ENCODE results near the gene PPAT.

PPAT gene

DNA sequence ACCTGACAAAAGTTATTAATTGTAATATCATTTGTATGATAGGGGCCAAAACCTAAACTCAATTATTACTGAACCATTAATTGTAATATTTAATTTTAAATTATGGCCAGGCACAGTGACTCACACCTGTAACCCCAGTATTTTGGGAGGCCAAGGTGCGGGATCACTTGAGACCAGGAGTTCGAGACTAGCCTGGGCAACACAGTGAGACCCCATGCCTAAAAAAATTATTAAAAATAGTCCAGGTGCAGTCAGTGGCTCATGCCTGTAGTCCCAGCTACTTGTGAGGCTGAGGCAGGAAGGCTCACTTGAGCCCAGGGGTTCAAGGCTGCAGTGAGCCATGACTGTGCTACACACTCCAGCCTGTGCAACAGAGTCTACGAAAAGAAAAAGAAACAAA lies 18.0 kb downstream of the PPAT start:
- Histone ChIP-seq H3K36me3 (ENCODE audit: control insufficient read depth in 1 of 2, insufficient read depth in 2 of 2, low read length in 2 of 2) (no peaks in the 10 kb centered on the region), H3K9me3 (ENCODE audit: control insufficient read depth in 1 of 2, low read length in 2 of 2) (no peaks in the 10 kb centered on the region), H3K27me3 (ENCODE audit: control insufficient read depth in 1 of 2, insufficient read depth in 2 of 2, low read length in 2 of 2) (no peaks in the 10 kb centered on the region), H3K9ac (ENCODE audit: low read depth in 1 of 2, low read length in 2 of 2) (no peak overlapping the region), H3K27ac (ENCODE audit: low read depth, low read length) (no peak overlapping the region), H3K4me1 (ENCODE audit: control insufficient read depth in 1 of 2, insufficient read depth in 2 of 2, low read length in 2 of 2) (no peaks in the 10 kb centered on the region), H3K4me3 (ENCODE audit: low read depth in 1 of 2, low read length in 2 of 2) (no peak overlapping the region)

GRCh38 chr4:56416349-56416748 lies 19.1 kb downstream of the PPAT start:
- H3K27me3 ChIP-seq (ENCODE audit: control insufficient read depth in 1 of 2, insufficient read depth in 2 of 2, low read length in 2 of 2), result no peaks in the 10 kb centered on the region
- no peak overlapping the region for H3K27ac ChIP-seq (ENCODE audit: low read depth, low read length)
- no peak overlapping the region for H3K9ac ChIP-seq (ENCODE audit: low read depth in 1 of 2, low read length in 2 of 2)
- no peaks in the 10 kb centered on the region for H3K36me3 ChIP-seq (ENCODE audit: control insufficient read depth in 1 of 2, insufficient read depth in 2 of 2, low read length in 2 of 2)
- H3K9me3 ChIP-seq (ENCODE audit: control insufficient read depth in 1 of 2, low read length in 2 of 2), result no peaks in the 10 kb centered on the region
- H3K4me3 ChIP-seq (ENCODE audit: low read depth in 1 of 2, low read length in 2 of 2), result no peak overlapping the region
- no peaks in the 10 kb centered on the region for H3K4me1 ChIP-seq (ENCODE audit: control insufficient read depth in 1 of 2, insufficient read depth in 2 of 2, low read length in 2 of 2)

GRCh38 chr4:56414135-56414670 lies 21.2 kb downstream of the PPAT start:
- H3K27ac ChIP-seq (ENCODE audit: low read depth, low read length), result no peak overlapping the region
- no peaks in the 10 kb centered on the region for H3K27me3 ChIP-seq (ENCODE audit: control insufficient read depth in 1 of 2, insufficient read depth in 2 of 2, low read length in 2 of 2)
- peaks cover 0 to 3% of the 10 kb centered on the region in 2 donors for H3K4me1 ChIP-seq (ENCODE audit: control insufficient read depth in 1 of 2, insufficient read depth in 2 of 2, low read length in 2 of 2)
- H3K36me3 ChIP-seq (ENCODE audit: control insufficient read depth in 1 of 2, insufficient read depth in 2 of 2, low read length in 2 of 2), result no peaks in the 10 kb centered on the region
- H3K9ac ChIP-seq (ENCODE audit: low read depth in 1 of 2, low read length in 2 of 2), result peak overlapping the region in 1 of 2 donors; percentile 22
- H3K4me3 ChIP-seq (ENCODE audit: low read depth in 1 of 2, low read length in 2 of 2), result peak overlapping the region; percentile 28 to 30
- no peaks in the 10 kb centered on the region for H3K9me3 ChIP-seq (ENCODE audit: control insufficient read depth in 1 of 2, low read length in 2 of 2)

DNA sequence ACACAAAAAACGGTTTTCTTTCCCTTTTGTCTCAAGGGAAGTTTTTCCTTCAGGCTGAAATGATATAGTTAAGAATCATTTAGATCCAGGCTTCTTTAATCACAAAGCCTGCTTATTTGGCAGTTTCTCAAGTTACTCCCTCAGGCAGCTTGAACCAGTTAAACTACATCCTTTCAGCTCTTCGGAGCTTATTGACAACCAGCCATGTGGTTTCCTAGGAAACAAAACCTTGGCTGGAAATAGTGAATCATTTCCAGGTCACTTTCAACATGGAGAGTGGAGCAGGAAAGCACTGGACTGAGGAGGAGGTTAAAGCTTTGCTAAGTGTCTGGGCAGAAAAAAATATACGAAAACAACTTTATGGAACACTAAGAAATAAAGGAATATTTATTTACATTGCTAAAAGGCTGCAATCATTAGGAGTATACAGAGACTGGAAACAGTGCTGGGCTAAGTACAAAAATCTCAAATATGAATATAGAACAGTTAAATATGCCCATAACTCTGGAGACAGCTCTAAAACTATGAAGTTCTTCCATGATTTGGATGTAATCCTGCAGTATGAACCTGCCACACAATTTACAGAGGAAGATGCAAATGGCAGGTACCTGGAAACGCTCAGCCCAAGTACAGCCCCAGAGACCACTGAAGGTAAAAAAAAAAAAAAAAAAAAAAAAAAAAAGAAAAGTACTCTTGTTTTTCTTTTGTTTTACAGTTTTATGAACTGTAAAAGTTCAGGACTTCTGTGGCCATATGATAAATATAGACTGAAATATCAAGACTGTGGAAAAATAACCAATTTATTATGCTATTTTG lies 25.0 kb downstream of the PPAT start:
- Histone ChIP-seq H3K36me3 (ENCODE audit: control insufficient read depth in 1 of 2, insufficient read depth in 2 of 2, low read length in 2 of 2) (peaks cover 0 to 3% of the 10 kb centered on the region in 2 donors), H3K9ac (ENCODE audit: low read depth in 1 of 2, low read length in 2 of 2) (peak overlapping the region in 1 of 2 donors; percentile 11), H3K4me1 (ENCODE audit: control insufficient read depth in 1 of 2, insufficient read depth in 2 of 2, low read length in 2 of 2) (peaks cover 0 to 3% of the 10 kb centered on the region in 2 donors), H3K27me3 (ENCODE audit: control insufficient read depth in 1 of 2, insufficient read depth in 2 of 2, low read length in 2 of 2) (no peaks in the 10 kb centered on the region), H3K4me3 (ENCODE audit: low read depth in 1 of 2, low read length in 2 of 2) (no peak overlapping the region), H3K27ac (ENCODE audit: low read depth, low read length) (no peak overlapping the region), H3K9me3 (ENCODE audit: control insufficient read depth in 1 of 2, low read length in 2 of 2) (no peaks in the 10 kb centered on the region)

DNA sequence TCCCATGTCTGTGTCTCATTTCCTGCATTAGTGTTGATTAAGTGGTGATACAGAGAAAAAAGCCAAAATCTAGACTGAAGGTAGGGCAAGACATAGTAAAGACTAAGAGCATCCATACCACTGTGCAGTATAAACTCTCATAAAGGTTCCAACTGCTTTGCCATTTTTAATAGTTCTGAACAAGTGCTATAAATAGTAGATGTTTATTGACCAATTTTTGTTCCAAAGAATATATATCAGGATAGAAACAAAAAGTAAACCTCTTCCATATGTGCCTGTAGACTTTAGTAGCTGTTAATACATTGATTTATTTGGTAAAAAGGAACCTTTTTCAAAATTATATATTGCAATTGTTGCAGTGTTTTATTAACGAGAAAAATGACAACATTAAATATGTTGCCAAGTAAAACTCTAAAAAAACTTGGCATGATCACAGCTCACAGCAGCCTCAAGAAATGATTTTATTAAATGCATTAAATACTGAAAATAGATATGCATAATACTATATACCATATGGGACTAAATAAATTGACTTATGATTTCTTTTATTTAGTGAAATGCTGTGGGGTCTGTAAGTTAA lies 25.8 kb downstream of the PPAT start:
- H3K27ac ChIP-seq (ENCODE audit: low read depth, low read length), result no peak overlapping the region
- peaks cover 0 to 5% of the 10 kb centered on the region in 2 donors for H3K36me3 ChIP-seq (ENCODE audit: control insufficient read depth in 1 of 2, insufficient read depth in 2 of 2, low read length in 2 of 2)
- no peak overlapping the region for H3K4me3 ChIP-seq (ENCODE audit: low read depth in 1 of 2, low read length in 2 of 2)
- peaks cover 0 to 3% of the 10 kb centered on the region in 2 donors for H3K4me1 ChIP-seq (ENCODE audit: control insufficient read depth in 1 of 2, insufficient read depth in 2 of 2, low read length in 2 of 2)
- H3K27me3 ChIP-seq (ENCODE audit: control insufficient read depth in 1 of 2, insufficient read depth in 2 of 2, low read length in 2 of 2), result no peaks in the 10 kb centered on the region
- H3K9me3 ChIP-seq (ENCODE audit: control insufficient read depth in 1 of 2, low read length in 2 of 2), result no peaks in the 10 kb centered on the region
- peak overlapping the region in 1 of 2 donors; percentile 11 for H3K9ac ChIP-seq (ENCODE audit: low read depth in 1 of 2, low read length in 2 of 2)

DNA sequence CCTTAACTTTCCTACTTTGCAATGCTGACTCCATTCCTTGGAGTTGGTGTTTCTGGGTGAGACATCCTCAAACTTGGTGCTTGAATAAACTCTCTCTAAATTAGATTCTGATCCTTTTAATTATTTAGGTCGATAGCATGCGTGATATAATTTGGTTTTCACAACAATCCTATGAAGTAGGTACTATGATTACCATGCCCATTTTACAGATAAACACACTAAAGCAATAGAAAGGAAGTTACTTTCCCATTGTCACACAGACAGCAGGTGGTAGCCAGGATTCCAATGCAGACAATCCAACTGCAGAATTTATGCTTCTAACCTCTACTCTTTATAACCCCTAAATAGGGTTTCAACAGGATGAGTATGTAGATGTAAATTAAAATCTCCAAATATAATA lies 26.4 kb downstream of the PPAT start:
- H3K27ac ChIP-seq (ENCODE audit: low read depth, low read length), result no peak overlapping the region
- no peak overlapping the region for H3K4me3 ChIP-seq (ENCODE audit: low read depth in 1 of 2, low read length in 2 of 2)
- H3K9ac ChIP-seq (ENCODE audit: low read depth in 1 of 2, low read length in 2 of 2), result no peak overlapping the region

DNA sequence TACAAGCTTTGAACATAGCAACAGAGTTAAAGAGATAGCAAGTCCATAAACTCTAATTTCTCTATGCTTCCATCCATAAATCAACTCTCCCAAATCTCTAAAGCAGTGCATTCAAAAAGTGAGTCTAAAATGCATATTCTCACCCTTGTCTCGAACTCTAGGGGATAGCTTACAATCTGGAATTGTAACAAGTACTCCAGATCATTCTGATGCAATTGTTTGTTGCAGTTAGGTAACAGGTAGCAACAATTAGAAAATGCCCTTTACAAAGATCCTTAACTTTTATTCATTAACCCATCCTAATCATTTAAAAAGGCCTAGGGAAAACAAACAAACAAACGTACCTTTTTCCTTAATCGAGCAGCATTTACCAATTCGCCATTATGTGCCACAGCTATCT lies 29.3 kb downstream of the PPAT start:
- Histone ChIP-seq H3K27me3 (ENCODE audit: control insufficient read depth in 1 of 2, insufficient read depth in 2 of 2, low read length in 2 of 2) (no peaks in the 10 kb centered on the region), H3K9me3 (ENCODE audit: control insufficient read depth in 1 of 2, low read length in 2 of 2) (no peaks in the 10 kb centered on the region), H3K36me3 (ENCODE audit: control insufficient read depth in 1 of 2, insufficient read depth in 2 of 2, low read length in 2 of 2) (peaks cover 0 to 9% of the 10 kb centered on the region in 2 donors), H3K27ac (ENCODE audit: low read depth, low read length) (no peak overlapping the region), H3K4me1 (ENCODE audit: control insufficient read depth in 1 of 2, insufficient read depth in 2 of 2, low read length in 2 of 2) (peaks cover 0 to 3% of the 10 kb centered on the region in 2 donors), H3K4me3 (ENCODE audit: low read depth in 1 of 2, low read length in 2 of 2) (no peak overlapping the region), H3K9ac (ENCODE audit: low read depth in 1 of 2, low read length in 2 of 2) (no peak overlapping the region)

More for the DNA sequence above, 26.4 kb downstream of the PPAT start:
- Histone ChIP-seq H3K4me1 (ENCODE audit: control insufficient read depth in 1 of 2, insufficient read depth in 2 of 2, low read length in 2 of 2) (peaks cover 0 to 3% of the 10 kb centered on the region in 2 donors), H3K27me3 (ENCODE audit: control insufficient read depth in 1 of 2, insufficient read depth in 2 of 2, low read length in 2 of 2) (no peaks in the 10 kb centered on the region), H3K9me3 (ENCODE audit: control insufficient read depth in 1 of 2, low read length in 2 of 2) (no peaks in the 10 kb centered on the region), H3K36me3 (ENCODE audit: control insufficient read depth in 1 of 2, insufficient read depth in 2 of 2, low read length in 2 of 2) (peaks cover 0 to 5% of the 10 kb centered on the region in 2 donors)

- Histone ChIP-seq H3K9ac (ENCODE audit: low read depth in 1 of 2, low read length in 2 of 2) (no peak overlapping the region), H3K4me3 (ENCODE audit: low read depth in 1 of 2, low read length in 2 of 2) (no peak overlapping the region), H3K9me3 (ENCODE audit: control insufficient read depth in 1 of 2, low read length in 2 of 2) (no peaks in the 10 kb centered on the region), H3K4me1 (ENCODE audit: control insufficient read depth in 1 of 2, insufficient read depth in 2 of 2, low read length in 2 of 2) (no peaks in the 10 kb centered on the region), H3K27ac (ENCODE audit: low read depth, low read length) (no peak overlapping the region), H3K27me3 (ENCODE audit: control insufficient read depth in 1 of 2, insufficient read depth in 2 of 2, low read length in 2 of 2) (no peaks in the 10 kb centered on the region), H3K36me3 (ENCODE audit: control insufficient read depth in 1 of 2, insufficient read depth in 2 of 2, low read length in 2 of 2) (peaks cover 0 to 12% of the 10 kb centered on the region in 2 donors)
Observed at GRCh38 chr4:56405016-56405415, 30.4 kb downstream of the PPAT start.

GRCh38 chr4:56400560-56400959 lies 34.9 kb downstream of the PPAT start:
- Histone ChIP-seq H3K27ac (ENCODE audit: low read depth, low read length) (no peak overlapping the region), H3K36me3 (ENCODE audit: control insufficient read depth in 1 of 2, insufficient read depth in 2 of 2, low read length in 2 of 2) (peaks cover 0 to 13% of the 10 kb centered on the region in 2 donors), H3K27me3 (ENCODE audit: control insufficient read depth in 1 of 2, insufficient read depth in 2 of 2, low read length in 2 of 2) (no peaks in the 10 kb centered on the region), H3K4me3 (ENCODE audit: low read depth in 1 of 2, low read length in 2 of 2) (no peak overlapping the region), H3K9me3 (ENCODE audit: control insufficient read depth in 1 of 2, low read length in 2 of 2) (no peaks in the 10 kb centered on the region), H3K9ac (ENCODE audit: low read depth in 1 of 2, low read length in 2 of 2) (no peak overlapping the region), H3K4me1 (ENCODE audit: control insufficient read depth in 1 of 2, insufficient read depth in 2 of 2, low read length in 2 of 2) (no peaks in the 10 kb centered on the region)

- H3K4me1 ChIP-seq (ENCODE audit: control insufficient read depth in 1 of 2, insufficient read depth in 2 of 2, low read length in 2 of 2), result peaks cover 11% of the 10 kb centered on the region in 2 donors
- H3K27ac ChIP-seq (ENCODE audit: low read depth, low read length), result no peak overlapping the region
- H3K9me3 ChIP-seq (ENCODE audit: control insufficient read depth in 1 of 2, low read length in 2 of 2), result no peaks in the 10 kb centered on the region
- H3K36me3 ChIP-seq (ENCODE audit: control insufficient read depth in 1 of 2, insufficient read depth in 2 of 2, low read length in 2 of 2), result peaks cover 0 to 4% of the 10 kb centered on the region in 2 donors
- no peak overlapping the region for H3K4me3 ChIP-seq (ENCODE audit: low read depth in 1 of 2, low read length in 2 of 2)
- H3K27me3 ChIP-seq (ENCODE audit: control insufficient read depth in 1 of 2, insufficient read depth in 2 of 2, low read length in 2 of 2), result no peaks in the 10 kb centered on the region
- H3K9ac ChIP-seq (ENCODE audit: low read depth in 1 of 2, low read length in 2 of 2), result no peak overlapping the region
Observed at GRCh38 chr4:56391270-56391669, 44.1 kb downstream of the PPAT start.
